GM12892 (cell line): Measurements from ENCODE around the gene SEC22C.

Experiments
- POLR2AphosphoS5 ChIP-seq: IDR thresholded peaks from 2 replicates; pipeline ENCODE4 v1.6.1; 2011; ENCODE audit warnings: low read depth, low read length, control low read depth
- TAF1 ChIP-seq: IDR thresholded peaks from 2 replicates; pipeline ENCODE4 v1.6.1; 2011; ENCODE audit warnings: low read depth, mild to moderate bottlenecking, control low read depth, low read length, borderline replicate concordance

DNA sequence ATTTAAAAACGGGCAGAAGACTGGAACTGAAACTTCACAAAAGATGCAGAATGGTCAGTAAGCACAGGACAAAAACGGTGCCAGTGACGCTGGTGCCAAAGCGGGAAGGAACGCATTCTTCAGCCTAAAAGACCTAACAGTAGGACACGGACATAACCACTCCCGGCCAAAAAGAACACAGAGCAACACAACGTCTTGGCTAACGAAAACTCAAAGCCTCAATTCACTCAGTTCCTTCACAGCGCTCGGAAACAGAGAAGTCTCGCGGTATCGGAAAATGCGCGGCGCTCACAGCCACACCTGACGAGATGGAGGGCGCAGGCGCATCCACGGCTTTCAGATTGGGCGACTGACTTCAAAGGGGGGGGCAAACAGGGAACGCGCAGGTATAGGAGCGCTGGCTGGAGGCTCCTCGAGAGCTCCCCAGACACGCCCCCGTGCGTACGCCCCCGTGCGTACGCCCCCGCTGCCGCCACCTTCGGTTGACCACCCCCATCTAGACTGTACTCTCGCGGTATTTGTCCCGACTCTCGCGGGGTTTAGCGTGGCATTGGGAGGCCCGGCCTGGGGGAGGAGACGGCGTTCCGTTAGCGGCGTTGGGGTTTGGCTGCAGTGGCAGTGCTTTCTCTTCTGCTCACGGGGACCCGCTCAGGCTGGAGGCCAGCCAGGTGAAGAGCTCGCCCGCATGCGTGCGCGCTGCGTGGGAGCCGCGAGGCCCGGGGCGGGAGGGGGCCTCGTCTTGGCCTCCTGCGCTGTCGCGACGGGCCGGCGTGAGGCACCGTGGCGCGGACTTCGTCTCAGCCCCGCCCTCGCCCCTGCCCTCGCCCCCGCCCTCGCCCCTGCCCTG is 18.6 kb upstream of the SEC22C start, which contains the start of gene NKTR:
- TF ChIP-seq TAF1 (peak; percentile 76), POLR2AphosphoS5 (peak; percentile 93)
